ENCODE data around the gene ZDHHC3.

Gene ZDHHC3

GRCh38 chr3:44957986-44958385, 18.0 kb downstream of the ZDHHC3 start:
- H4K20me1 ChIP-seq (ENCODE audit: insufficient read depth, low read length), result no peaks in the 10 kb centered on the region
- no peaks in the 10 kb centered on the region for H3F3A ChIP-seq (ENCODE audit: insufficient read depth, low read length)
- no peaks in the 10 kb centered on the region for H3K9me3 ChIP-seq (replicated peaks; ENCODE audit: insufficient read depth, low read length)
- no peaks in the 10 kb centered on the region for H3K4me1 ChIP-seq (ENCODE audit: low read length)
- H3K27ac ChIP-seq (ENCODE audit: low read length), result no peak overlapping the region
- no peaks in the 10 kb centered on the region for H3K27me3 ChIP-seq (replicated peaks; ENCODE audit: insufficient read depth, low read length)
- no peak overlapping the region for H3K4me2 ChIP-seq (ENCODE audit: low read depth, low read length)
- H3K4me3 ChIP-seq (ENCODE audit: low read length), result no peak overlapping the region
- no peak overlapping the region for H3K9ac ChIP-seq (ENCODE audit: low read length)
- H3K9me2 ChIP-seq (replicated peaks; ENCODE audit: insufficient read depth, low read length), result no peaks in the 10 kb centered on the region
- H3K36me3 ChIP-seq (replicated peaks; ENCODE audit: insufficient read depth, low read length), result no peaks in the 10 kb centered on the region
- DNase-seq, result no peak
- no peak for TF ChIP-seq EZH2 (optimal IDR thresholded peaks at IDR 0.05; ENCODE audit: low read depth, low read length)
- no peak for TF ChIP-seq CTCF (IDR thresholded peaks at IDR 0.05; ENCODE audit: low read length)
- no peak for TF ChIP-seq EZH2phosphoT487 (IDR thresholded peaks at IDR 0.05; ENCODE audit: low read length)
- H2AFZ ChIP-seq (ENCODE audit: low read length), result no peak overlapping the region
- peaks cover 8% of the 10 kb centered on the region for H3K79me2 ChIP-seq (ENCODE audit: low read length)

GRCh38 chr3:44955917-44956316, 20.1 kb downstream of the ZDHHC3 start:
- no peaks in the 10 kb centered on the region for H3K4me1 ChIP-seq (ENCODE audit: low read length)
- H4K20me1 ChIP-seq (ENCODE audit: insufficient read depth, low read length), result no peaks in the 10 kb centered on the region
- no peaks in the 10 kb centered on the region for H3K9me2 ChIP-seq (replicated peaks; ENCODE audit: insufficient read depth, low read length)
- H3K4me3 ChIP-seq (ENCODE audit: low read length), result no peak overlapping the region
- H3K4me2 ChIP-seq (ENCODE audit: low read depth, low read length), result no peak overlapping the region
- no peak overlapping the region for H3K27ac ChIP-seq (ENCODE audit: low read length)
- H3F3A ChIP-seq (ENCODE audit: insufficient read depth, low read length), result no peaks in the 10 kb centered on the region
- H3K36me3 ChIP-seq (replicated peaks; ENCODE audit: insufficient read depth, low read length), result no peaks in the 10 kb centered on the region
- no peaks in the 10 kb centered on the region for H3K27me3 ChIP-seq (replicated peaks; ENCODE audit: insufficient read depth, low read length)
- no peak for DNase-seq
- H3K9ac ChIP-seq (ENCODE audit: low read length), result no peak overlapping the region
- H3K9me3 ChIP-seq (replicated peaks; ENCODE audit: insufficient read depth, low read length), result no peaks in the 10 kb centered on the region
- no peak for TF ChIP-seq EZH2 (optimal IDR thresholded peaks at IDR 0.05; ENCODE audit: low read depth, low read length)
- TF ChIP-seq CTCF (IDR thresholded peaks at IDR 0.05; ENCODE audit: low read length), result no peak
- no peak for TF ChIP-seq EZH2phosphoT487 (IDR thresholded peaks at IDR 0.05; ENCODE audit: low read length)
- H2AFZ ChIP-seq (ENCODE audit: low read length), result no peak overlapping the region
- H3K79me2 ChIP-seq (ENCODE audit: low read length), result no peaks in the 10 kb centered on the region; the same call in 1 of the 2 replicates

- H3K27ac ChIP-seq (ENCODE audit: low read length), result no peak overlapping the region
- no peaks in the 10 kb centered on the region for H3K9me2 ChIP-seq (replicated peaks; ENCODE audit: insufficient read depth, low read length)
- DNase-seq, result no peak
- no peaks in the 10 kb centered on the region for H3K27me3 ChIP-seq (replicated peaks; ENCODE audit: insufficient read depth, low read length)
- H4K20me1 ChIP-seq (ENCODE audit: insufficient read depth, low read length), result no peaks in the 10 kb centered on the region
- TF ChIP-seq CTCF (IDR thresholded peaks at IDR 0.05; ENCODE audit: low read length) (no peak), EZH2phosphoT487 (IDR thresholded peaks at IDR 0.05; ENCODE audit: low read length) (no peak), EZH2 (optimal IDR thresholded peaks at IDR 0.05; ENCODE audit: low read depth, low read length) (no peak)
- H3K4me1 ChIP-seq (ENCODE audit: low read length), result no peaks in the 10 kb centered on the region
- H3K79me2 ChIP-seq (ENCODE audit: low read length), result no peaks in the 10 kb centered on the region
- no peak overlapping the region for H3K4me3 ChIP-seq (ENCODE audit: low read length)
- H3F3A ChIP-seq (ENCODE audit: insufficient read depth, low read length), result no peaks in the 10 kb centered on the region
- no peaks in the 10 kb centered on the region for H3K36me3 ChIP-seq (replicated peaks; ENCODE audit: insufficient read depth, low read length)
- H3K4me2 ChIP-seq (ENCODE audit: low read depth, low read length), result no peak overlapping the region
- no peaks in the 10 kb centered on the region for H3K9me3 ChIP-seq (replicated peaks; ENCODE audit: insufficient read depth, low read length)
- H3K9ac ChIP-seq (ENCODE audit: low read length), result no peak overlapping the region
- H2AFZ ChIP-seq (ENCODE audit: low read length), result no peak overlapping the region
These were observed 21.0 kb downstream of the ZDHHC3 start for GRCh38 chr3:44954962-44955361.
